NB4 (cell line): ENCODE data around the gene MORN1.

Experiments used
- DNase-seq: peaks from one replicate; pipeline ENCODE4 v3.0.0; 2010; ENCODE audit warnings: low read depth
- H3K4me3 ChIP-seq: one replicate; pipeline ENCODE4 v1.5.1; 2011; ENCODE audit warnings: mild to moderate bottlenecking, low read depth, low read length, moderate library complexity
- MYC ChIP-seq: IDR thresholded peaks from 2 replicates; pipeline ENCODE4 v1.6.1; 2011; ENCODE audit warnings: low read depth, low read length
- POLR2A ChIP-seq: IDR thresholded peaks from 2 replicates; pipeline ENCODE4 v1.6.1; 2011; ENCODE audit warnings: mild to moderate bottlenecking; ENCODE audit not compliant: insufficient read length; ENCODE audit errors: extremely low read depth
- TF ChIP-seq, protein P1 (sequence below): IDR thresholded peaks from one replicate; pipeline ENCODE4 v1.5.1; 2012; ENCODE audit warnings: low read depth, low read length
- TF ChIP-seq, protein P2 (sequence below): IDR thresholded peaks from 2 replicates; pipeline ENCODE4 v1.6.1; 2011; ENCODE audit warnings: low read depth, low read length

The MORN1 gene

DNA sequence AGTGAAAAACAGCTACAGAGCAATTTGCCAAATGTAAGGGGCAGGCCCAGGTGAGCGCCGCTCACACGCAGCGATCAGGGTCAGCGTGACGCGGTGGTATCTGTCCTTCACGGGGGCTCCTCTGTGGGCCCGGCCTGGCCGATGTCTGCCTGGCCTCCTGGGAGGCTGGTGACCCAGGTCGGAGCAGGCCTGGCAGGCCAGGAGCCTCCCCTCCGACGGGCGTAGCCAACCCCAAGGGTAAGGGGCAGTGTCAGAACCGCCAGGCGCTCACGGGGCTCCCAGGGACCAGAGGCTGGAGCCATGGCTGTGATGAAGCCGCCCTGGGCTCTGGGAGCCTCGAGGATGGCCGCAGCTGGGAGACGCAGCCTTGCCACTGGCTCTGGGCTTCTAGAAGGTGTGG, 72.1 kb downstream of the MORN1 start:
- no peak for TF ChIP-seq MYC

DNA sequence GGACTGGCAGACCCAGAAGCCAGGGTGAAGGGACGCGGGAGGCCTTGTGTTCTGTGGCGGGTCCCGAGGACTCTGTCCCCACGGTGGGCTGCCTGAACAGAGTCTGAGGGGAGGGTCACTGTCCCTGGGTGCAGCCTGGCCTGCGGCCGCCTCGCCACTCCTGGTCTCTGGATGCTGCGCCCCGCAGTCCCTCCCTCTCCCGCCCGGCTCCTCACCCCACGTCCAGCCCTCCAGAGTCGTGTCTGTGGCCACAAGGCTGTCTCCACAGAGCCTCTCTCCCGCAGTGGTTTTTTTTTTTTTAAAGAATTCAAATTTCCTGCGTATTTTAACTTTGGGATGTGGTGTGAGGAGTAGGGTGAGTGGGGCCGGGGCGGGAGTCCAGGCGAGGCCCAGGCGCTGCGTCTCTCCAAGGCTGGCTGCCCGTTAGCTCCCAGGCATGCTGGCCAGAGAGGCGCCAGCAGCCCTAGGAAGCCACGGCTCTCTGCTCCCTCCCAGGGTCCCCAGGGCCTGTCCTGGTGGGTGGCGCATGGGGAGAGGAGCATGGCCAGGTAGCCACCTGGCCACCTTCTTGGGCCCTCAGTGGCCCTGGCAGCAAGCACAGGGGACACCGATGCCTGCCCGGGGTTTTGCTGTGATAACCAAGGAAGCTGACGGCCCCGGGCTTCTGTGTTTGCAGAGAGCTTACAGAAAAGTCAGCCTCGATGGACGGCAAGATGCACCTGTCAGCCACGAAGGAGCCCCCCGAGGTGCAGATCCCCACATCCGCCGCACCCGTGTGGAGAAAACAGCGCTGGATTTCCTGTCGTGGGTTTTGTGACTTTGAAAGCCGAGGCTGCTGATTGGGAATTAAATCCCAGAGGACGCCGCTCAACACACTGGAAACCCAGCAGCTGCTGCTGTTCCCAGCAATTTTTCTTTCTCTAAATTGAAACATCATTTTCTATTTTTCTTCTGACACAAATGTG, 72.8 kb downstream of the MORN1 start:
- TF ChIP-seq, protein P1, sequence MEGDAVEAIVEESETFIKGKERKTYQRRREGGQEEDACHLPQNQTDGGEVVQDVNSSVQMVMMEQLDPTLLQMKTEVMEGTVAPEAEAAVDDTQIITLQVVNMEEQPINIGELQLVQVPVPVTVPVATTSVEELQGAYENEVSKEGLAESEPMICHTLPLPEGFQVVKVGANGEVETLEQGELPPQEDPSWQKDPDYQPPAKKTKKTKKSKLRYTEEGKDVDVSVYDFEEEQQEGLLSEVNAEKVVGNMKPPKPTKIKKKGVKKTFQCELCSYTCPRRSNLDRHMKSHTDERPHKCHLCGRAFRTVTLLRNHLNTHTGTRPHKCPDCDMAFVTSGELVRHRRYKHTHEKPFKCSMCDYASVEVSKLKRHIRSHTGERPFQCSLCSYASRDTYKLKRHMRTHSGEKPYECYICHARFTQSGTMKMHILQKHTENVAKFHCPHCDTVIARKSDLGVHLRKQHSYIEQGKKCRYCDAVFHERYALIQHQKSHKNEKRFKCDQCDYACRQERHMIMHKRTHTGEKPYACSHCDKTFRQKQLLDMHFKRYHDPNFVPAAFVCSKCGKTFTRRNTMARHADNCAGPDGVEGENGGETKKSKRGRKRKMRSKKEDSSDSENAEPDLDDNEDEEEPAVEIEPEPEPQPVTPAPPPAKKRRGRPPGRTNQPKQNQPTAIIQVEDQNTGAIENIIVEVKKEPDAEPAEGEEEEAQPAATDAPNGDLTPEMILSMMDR = no peak
- TF ChIP-seq POLR2A = no peak
- TF ChIP-seq, protein P2, sequence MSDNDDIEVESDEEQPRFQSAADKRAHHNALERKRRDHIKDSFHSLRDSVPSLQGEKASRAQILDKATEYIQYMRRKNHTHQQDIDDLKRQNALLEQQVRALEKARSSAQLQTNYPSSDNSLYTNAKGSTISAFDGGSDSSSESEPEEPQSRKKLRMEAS = no peak
- TF ChIP-seq MYC = no peak
- DNase-seq = no peak
- H3K4me3 ChIP-seq = no peak overlapping the region

More for the DNA sequence above, 72.1 kb downstream of the MORN1 start:
- no peak for DNase-seq
- H3K4me3 ChIP-seq = no peak overlapping the region

DNA sequence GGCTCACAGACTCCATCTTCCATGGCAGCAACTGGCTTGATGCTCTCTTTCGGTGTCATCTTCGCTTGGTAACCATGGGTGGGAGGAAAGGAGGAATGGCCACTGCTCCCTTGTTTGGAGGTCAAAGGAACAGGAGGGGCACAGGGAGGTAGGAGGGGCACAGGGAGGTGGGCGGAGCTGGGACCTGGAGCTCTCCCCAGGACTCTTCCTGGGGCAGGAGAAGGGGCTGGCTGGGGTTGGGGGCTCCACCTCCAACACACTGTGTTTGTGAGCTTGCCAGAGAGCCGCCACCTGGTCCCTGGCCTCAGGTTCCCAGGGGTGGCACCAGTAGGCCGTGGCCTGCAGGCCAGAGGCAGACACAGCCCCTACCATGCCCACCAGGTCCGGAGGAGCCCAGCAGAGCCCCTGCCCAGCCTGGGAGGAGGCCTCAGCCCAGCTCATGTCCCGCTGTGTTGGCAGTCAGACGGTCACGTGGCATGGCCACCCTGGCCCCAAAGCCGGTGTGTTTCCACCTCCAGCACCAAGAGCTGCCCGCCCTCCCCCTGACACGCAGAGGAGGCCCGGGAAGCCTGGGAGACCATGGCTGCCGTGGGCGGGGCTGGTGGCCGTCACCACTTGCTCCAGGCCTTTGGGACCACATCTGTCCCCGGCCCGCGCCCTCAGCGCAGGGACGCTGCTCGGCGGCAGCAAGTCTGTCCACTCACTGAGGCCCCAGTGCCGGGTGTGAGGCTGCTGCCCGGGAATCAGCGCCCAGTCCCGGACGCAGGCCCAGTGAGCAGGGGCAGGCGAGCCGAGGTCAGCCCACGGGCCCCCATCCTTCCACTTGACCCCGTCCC, 73.9 kb downstream of the MORN1 start:
- H3K4me3 ChIP-seq = no peak overlapping the region
- no peak for DNase-seq
- TF ChIP-seq POLR2A (no peak), MYC (no peak)
- TF ChIP-seq, protein P2 = no peak
- TF ChIP-seq, protein P1 = no peak

DNA sequence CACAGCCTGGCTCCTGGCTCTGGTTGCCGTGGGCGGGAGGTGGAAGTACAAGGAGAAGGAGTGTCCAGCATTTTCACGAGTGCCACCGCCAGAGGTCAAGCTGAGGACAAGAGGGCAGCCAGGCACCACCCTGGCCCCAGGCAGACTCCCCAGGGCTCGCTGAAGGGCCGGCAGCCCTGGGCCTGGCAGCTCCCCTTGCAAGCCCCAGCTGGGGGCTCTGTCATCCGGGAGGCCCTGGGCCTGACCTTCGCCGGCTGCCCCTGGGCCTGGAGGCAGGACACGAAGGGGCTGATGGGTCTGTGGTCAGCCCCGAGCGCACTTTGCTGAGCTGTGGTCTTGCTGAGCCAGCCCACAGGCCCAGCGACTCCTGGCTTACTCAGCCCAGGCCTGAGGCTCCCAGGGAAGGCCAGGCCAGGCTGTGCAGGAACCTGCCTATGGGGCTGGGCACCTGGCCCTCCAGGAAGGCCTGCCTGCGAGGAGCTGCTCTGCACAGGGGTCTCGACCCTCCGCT, 74.8 kb downstream of the MORN1 start:
- TF ChIP-seq, protein P2 = no peak
- no peak for TF ChIP-seq MYC
- TF ChIP-seq, protein P1 = no peak
- no peak for TF ChIP-seq POLR2A
- H3K4me3 ChIP-seq = no peak overlapping the region
- DNase-seq = no peak

DNA sequence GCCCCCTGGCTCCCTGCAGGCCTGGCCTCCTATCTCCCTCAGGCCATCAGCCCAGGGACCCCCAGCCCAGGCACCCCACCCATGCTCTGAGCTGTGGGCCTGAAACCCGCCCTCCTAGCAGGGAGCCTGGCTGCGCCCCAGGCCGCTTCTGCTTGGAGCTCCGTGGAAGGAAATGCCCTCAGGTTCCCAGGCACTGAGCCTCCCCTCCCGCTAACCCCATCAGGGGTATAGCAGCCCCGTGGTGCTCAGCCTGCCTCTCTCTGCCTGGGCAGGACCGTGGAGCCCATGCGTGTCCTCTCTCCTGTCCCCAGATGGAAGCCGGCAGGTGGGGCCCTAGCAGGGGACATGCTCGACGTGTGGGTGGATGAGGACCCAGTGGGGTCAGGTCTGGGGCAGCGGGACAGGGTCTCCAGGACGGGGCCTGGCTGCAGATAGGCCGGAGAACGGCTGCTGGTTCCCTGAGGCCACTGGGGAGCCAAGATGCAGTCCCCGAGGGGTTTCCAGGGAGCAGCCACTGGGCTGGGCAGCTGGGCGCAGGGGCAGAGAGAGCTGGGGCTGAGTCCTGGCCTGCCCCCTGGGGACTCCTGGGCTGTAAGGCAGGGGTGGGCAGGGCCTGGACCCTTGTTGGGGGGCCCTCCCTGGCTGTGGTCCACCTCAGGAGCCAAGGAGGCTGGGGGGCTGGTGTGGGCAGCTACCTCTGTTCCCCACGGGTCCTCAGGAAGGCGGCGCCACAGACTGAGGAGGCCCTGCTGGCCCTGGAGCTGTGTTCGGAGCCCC, 75.5 kb downstream of the MORN1 start:
- DNase-seq = no peak
- H3K4me3 ChIP-seq = no peak overlapping the region
- TF ChIP-seq, protein P1 = no peak
